CD4-positive, CD25-positive, alpha-beta regulatory T cell (primary cell): ENCODE data around the gene HDHD2. TPM values are rescaled to one million over a fixed set of nuclear protein-coding genes. Genes with fewer than 3 reads are reported as not detected.

Experiments used
- ATAC-seq, 2 donors: fragments of 150-1000 bp; cut with Tn5 transposase; one replicate each; pipeline ENCODE4 v1.10.0; 2021; ENCODE audit warnings: low read depth in 2 of 2, moderate number of reproducible peaks in 2 of 2, moderate library complexity in 1 of 2
- DNase-seq, 3 donors: peaks; one replicate each; pipeline versions ENCODE4 v3.0.0 to v3.0.0-alpha.2; 2012 to 2022; ENCODE audit warnings: mixed read lengths in 1 of 3
- H3K27ac ChIP-seq: one replicate; pipeline ENCODE4 v1.7.0; 2013; ENCODE audit warnings: mild to moderate bottlenecking, low read length; ENCODE audit not compliant: insufficient read depth, poor library complexity, severe bottlenecking
- H3K27me3 ChIP-seq: one replicate; pipeline ENCODE4 v1.7.0; 2013; ENCODE audit warnings: low read length; ENCODE audit not compliant: control insufficient read depth, insufficient read depth
- H3K36me3 ChIP-seq: one replicate; pipeline ENCODE4 v1.7.0; 2013; ENCODE audit warnings: mild to moderate bottlenecking, low read length, moderate library complexity; ENCODE audit not compliant: control insufficient read depth, insufficient read depth
- H3K4me1 ChIP-seq: 2 replicates; pipeline ENCODE4 v1.7.0; 2013; ENCODE audit warnings: mild to moderate bottlenecking, low read length; ENCODE audit not compliant: insufficient read depth, control insufficient read depth, poor library complexity, severe bottlenecking
- H3K4me3 ChIP-seq: one replicate; pipeline ENCODE4 v1.7.0; 2013; ENCODE audit warnings: low read depth, mild to moderate bottlenecking, low read length, moderate library complexity
- H3K9me3 ChIP-seq, 2 experiments: 1 replicate in 1 of 2; 2 replicates in 1 of 2; pipeline ENCODE4 v1.7.0; 2013; ENCODE audit warnings: low read length in 2 of 2, mild to moderate bottlenecking in 1 of 2, moderate library complexity in 1 of 2; ENCODE audit not compliant: control insufficient read depth in 2 of 2
- H3K27ac Mint-ChIP-seq, 3 donors: one replicate each; pipeline ENCODE4 v1.8.0; 2020 to 2022; ENCODE audit warnings: mild to moderate bottlenecking in 3 of 3, mixed read lengths in 3 of 3, moderate library complexity in 2 of 3
- H3K27me3 Mint-ChIP-seq: one replicate; pipeline ENCODE4 v1.8.0; 2022; ENCODE audit warnings: mild to moderate bottlenecking, mixed read lengths
- H3K36me3 Mint-ChIP-seq: one replicate; pipeline ENCODE4 v1.8.0; 2020; ENCODE audit warnings: mixed read lengths
- H3K4me1 Mint-ChIP-seq, 4 donors: one replicate each; pipeline ENCODE4 v1.8.0; 2020 to 2022; ENCODE audit warnings: mixed read lengths in 4 of 4, mild to moderate bottlenecking in 1 of 4
- H3K4me3 Mint-ChIP-seq, 4 donors: one replicate each; pipeline ENCODE4 v1.8.0; 2020 to 2022; ENCODE audit warnings: mild to moderate bottlenecking in 4 of 4, mixed read lengths in 4 of 4, moderate library complexity in 3 of 4
- H3K9me3 Mint-ChIP-seq, 7 donors: one replicate each; pipeline ENCODE4 v1.8.0; 2020 to 2022; ENCODE audit warnings: mixed read lengths in 7 of 7, mild to moderate bottlenecking in 3 of 7, moderate library complexity in 2 of 7
- polyA plus RNA-seq, 4 donors: library from polyadenylated mRNA; unstranded; fragments of 300-500 nt; fragmentation: Illumina TruSeq; gene quantifications; one replicate each; pipeline ENCODE4 v1.2.3, GENCODE V29; 2021
- total RNA-seq: library from RNA; stranded (reverse); gene quantifications from one replicate; pipeline ENCODE4 v1.2.3, GENCODE V29; 2022

Gene HDHD2
- total and polyA plus RNA-seq, 5 donors from 2014 or later, result 18.7 to 46.7 (median 43.9) TPM

- Histone ChIP-seq H3K36me3 (peaks cover 36% of the 10 kb centered on the region), H3K4me3 (no peak overlapping the region), H3K27ac (no peak overlapping the region), H3K9me3 (no peaks in the 10 kb centered on the region), H3K27me3 (no peaks in the 10 kb centered on the region), H3K4me1 (no peaks in the 10 kb centered on the region)
- H3K9me3 Mint-ChIP-seq, result no peaks in the 10 kb centered on the region
- no peak for DNase-seq
- H3K27ac Mint-ChIP-seq, result peak overlapping the region in 1 of 3 donors; percentile 17
- peaks cover 0 to 6% (median 2%) of the 10 kb centered on the region in 4 donors for H3K4me1 Mint-ChIP-seq
- H3K36me3 Mint-ChIP-seq, result peaks cover 53% of the 10 kb centered on the region
- no peaks in the 10 kb centered on the region for H3K27me3 Mint-ChIP-seq
- H3K4me3 Mint-ChIP-seq, result no peak overlapping the region
- no peak for ATAC-seq
Measured at GRCh38 chr18:47113796-47114540, 36.3 kb downstream of the HDHD2 start.

- peaks cover 46% of the 10 kb centered on the region for H3K36me3 ChIP-seq
- peaks cover 43% of the 10 kb centered on the region for H3K36me3 Mint-ChIP-seq
- H3K4me3 ChIP-seq, result no peak overlapping the region
- no peak overlapping the region for H3K4me3 Mint-ChIP-seq
- no peaks in the 10 kb centered on the region for H3K9me3 ChIP-seq
- H3K4me1 ChIP-seq, result no peaks in the 10 kb centered on the region
- no peaks in the 10 kb centered on the region for H3K27me3 ChIP-seq
- DNase-seq (no peak), ATAC-seq (no peak)
- no peak overlapping the region for H3K27ac ChIP-seq
- H3K9me3 Mint-ChIP-seq, result no peaks in the 10 kb centered on the region
- peak overlapping the region in 1 of 3 donors; percentile 67 for H3K27ac Mint-ChIP-seq
- H3K4me1 Mint-ChIP-seq, result peaks cover 0 to 6% (median 0%) of the 10 kb centered on the region in 4 donors
- H3K27me3 Mint-ChIP-seq, result no peaks in the 10 kb centered on the region
Measured at GRCh38 chr18:47110492-47111274, 39.6 kb downstream of the HDHD2 start.

- H3K27ac Mint-ChIP-seq, result peak overlapping the region in 1 of 3 donors; percentile 80
- H3K4me3 Mint-ChIP-seq, result no peak overlapping the region
- H3K4me1 Mint-ChIP-seq, result no peaks in the 10 kb centered on the region
- no peaks in the 10 kb centered on the region for H3K27me3 Mint-ChIP-seq
- Histone ChIP-seq H3K36me3 (peaks cover 46% of the 10 kb centered on the region), H3K4me1 (no peaks in the 10 kb centered on the region), H3K9me3 (no peaks in the 10 kb centered on the region), H3K27ac (no peak overlapping the region), H3K4me3 (no peak overlapping the region), H3K27me3 (no peaks in the 10 kb centered on the region)
- H3K9me3 Mint-ChIP-seq, result no peaks in the 10 kb centered on the region
- no peak for ATAC-seq
- DNase-seq, result no peak
- peaks cover 38% of the 10 kb centered on the region for H3K36me3 Mint-ChIP-seq
Measured at GRCh38 chr18:47109720-47110119, 40.6 kb downstream of the HDHD2 start.

GRCh38 chr18:47108998-47109405 is 41.3 kb downstream of the HDHD2 start:
- DNase-seq (no peak), ATAC-seq (no peak)
- H3K27me3 Mint-ChIP-seq, result no peaks in the 10 kb centered on the region
- H3K36me3 Mint-ChIP-seq, result peaks cover 39% of the 10 kb centered on the region
- no peak overlapping the region for H3K4me3 Mint-ChIP-seq
- H3K9me3 ChIP-seq, result no peaks in the 10 kb centered on the region
- peaks cover 42% of the 10 kb centered on the region for H3K36me3 ChIP-seq
- H3K9me3 Mint-ChIP-seq, result no peaks in the 10 kb centered on the region
- no peak overlapping the region for H3K27ac ChIP-seq
- no peaks in the 10 kb centered on the region for H3K4me1 Mint-ChIP-seq
- peak overlapping the region in 2 of 3 donors; percentile 31 to 87 for H3K27ac Mint-ChIP-seq
- no peak overlapping the region for H3K4me3 ChIP-seq
- no peaks in the 10 kb centered on the region for H3K27me3 ChIP-seq
- no peaks in the 10 kb centered on the region for H3K4me1 ChIP-seq

- Mint-ChIP-seq H3K4me1 (no peaks in the 10 kb centered on the region), H3K27ac (peak overlapping the region in 1 of 3 donors; percentile 77), H3K9me3 (no peaks in the 10 kb centered on the region), H3K27me3 (no peaks in the 10 kb centered on the region), H3K4me3 (no peak overlapping the region), H3K36me3 (peaks cover 34% of the 10 kb centered on the region)
- Histone ChIP-seq H3K9me3 (no peaks in the 10 kb centered on the region), H3K4me1 (no peaks in the 10 kb centered on the region), H3K27me3 (no peaks in the 10 kb centered on the region), H3K4me3 (no peak overlapping the region), H3K27ac (no peak overlapping the region), H3K36me3 (peaks cover 37% of the 10 kb centered on the region)
- ATAC-seq, result no peak
- DNase-seq, result no peak
Measured at GRCh38 chr18:47108373-47108772, 41.9 kb downstream of the HDHD2 start.

GRCh38 chr18:47100212-47100831 is 50.0 kb downstream of the HDHD2 start:
- H3K27ac Mint-ChIP-seq, result no peak overlapping the region
- peaks cover 2% of the 10 kb centered on the region for H3K36me3 ChIP-seq
- no peak overlapping the region for H3K4me3 ChIP-seq
- peaks cover 0 to 3% (median 0%) of the 10 kb centered on the region in 4 donors for H3K4me1 Mint-ChIP-seq
- peaks cover 13% of the 10 kb centered on the region for H3K36me3 Mint-ChIP-seq
- no peaks in the 10 kb centered on the region for H3K27me3 Mint-ChIP-seq
- no peaks in the 10 kb centered on the region for H3K27me3 ChIP-seq
- H3K4me1 ChIP-seq, result no peaks in the 10 kb centered on the region
- no peak overlapping the region for H3K4me3 Mint-ChIP-seq
- H3K9me3 ChIP-seq, result no peaks in the 10 kb centered on the region
- ATAC-seq, result peak in 1 of 2 donors; percentile 46
- no peaks in the 10 kb centered on the region for H3K9me3 Mint-ChIP-seq
- peak; percentile 33 to 62 (median 58) for DNase-seq
- no peak overlapping the region for H3K27ac ChIP-seq

GRCh38 chr18:47095810-47096209 is 54.5 kb downstream of the HDHD2 start:
- H3K27me3 ChIP-seq, result no peaks in the 10 kb centered on the region
- H3K27ac Mint-ChIP-seq, result no peak overlapping the region
- peaks cover 0 to 3% (median 0%) of the 10 kb centered on the region in 4 donors for H3K4me1 Mint-ChIP-seq
- no peaks in the 10 kb centered on the region for H3K9me3 ChIP-seq
- no peak for ATAC-seq
- no peaks in the 10 kb centered on the region for H3K4me1 ChIP-seq
- no peaks in the 10 kb centered on the region for H3K36me3 ChIP-seq
- H3K9me3 Mint-ChIP-seq, result no peaks in the 10 kb centered on the region
- DNase-seq, result no peak
- peaks cover 10% of the 10 kb centered on the region for H3K36me3 Mint-ChIP-seq
- no peak overlapping the region for H3K4me3 ChIP-seq
- H3K4me3 Mint-ChIP-seq, result no peak overlapping the region
- H3K27ac ChIP-seq, result no peak overlapping the region
- H3K27me3 Mint-ChIP-seq, result no peaks in the 10 kb centered on the region
